NCI-H345 treated with DMSO at 0.1 percent for 48 hours (cell line): ENCODE measurements around the gene KIAA1614.
"Not testable (repeated sequence)": the region's sequence is repeated elsewhere in the genome, so short reads cannot be mapped to it uniquely, and the experiment has no call there.

Source experiments
- DNase-seq: peaks from one replicate; lab custom pipeline; 2025; ENCODE audit not compliant: unreplicated experiment; lab: John Stamatoyannopoulos, UW

The KIAA1614 gene

GRCh38 chr1:180954005-180954800, 41.5 kb downstream of the KIAA1614 start:
- DNase-seq: no peak

GRCh38 chr1:180954801-180955165, 42.1 kb downstream of the KIAA1614 start:
- no peak for DNase-seq

GRCh38 chr1:180956028-180956640, 43.4 kb downstream of the KIAA1614 start:
- DNase-seq: peak; percentile 94

- DNase-seq: not testable (repeated sequence)
Measured at GRCh38 chr1:180959620-180960019, 46.9 kb downstream of the KIAA1614 start.

- no peak for DNase-seq
Measured at GRCh38 chr1:180961622-180962021, 48.9 kb downstream of the KIAA1614 start.

- DNase-seq: peak; percentile 50
Measured at GRCh38 chr1:180962178-180962577, 49.5 kb downstream of the KIAA1614 start.

GRCh38 chr1:180964056-180964455, 51.4 kb downstream of the KIAA1614 start:
- DNase-seq: no peak

GRCh38 chr1:180964595-180964994, 51.9 kb downstream of the KIAA1614 start:
- DNase-seq: peak; percentile 23

- DNase-seq: no peak
Measured at GRCh38 chr1:180966312-180966711, 53.6 kb downstream of the KIAA1614 start.

GRCh38 chr1:180966744-180967536, 54.2 kb downstream of the KIAA1614 start:
- no peak for DNase-seq

- no peak for DNase-seq
Measured at GRCh38 chr1:180967558-180967957, 54.9 kb downstream of the KIAA1614 start.

- DNase-seq: not testable (repeated sequence)
Measured at GRCh38 chr1:180968834-180969233, 56.1 kb downstream of the KIAA1614 start.

- DNase-seq: no peak
Measured at GRCh38 chr1:180969434-180969833, 56.7 kb downstream of the KIAA1614 start.

- no peak for DNase-seq
Measured at GRCh38 chr1:180970333-180971079, 57.8 kb downstream of the KIAA1614 start.

GRCh38 chr1:180971273-180971997, 58.7 kb downstream of the KIAA1614 start:
- no peak for DNase-seq

- DNase-seq: no peak
Measured at GRCh38 chr1:180973369-180973768, 60.7 kb downstream of the KIAA1614 start.

GRCh38 chr1:180974236-180974635, 61.5 kb downstream of the KIAA1614 start:
- DNase-seq: no peak

- no peak for DNase-seq
Measured at GRCh38 chr1:180975551-180975950, 62.9 kb downstream of the KIAA1614 start.

GRCh38 chr1:180976191-180976590, 63.5 kb downstream of the KIAA1614 start:
- DNase-seq: no peak

- DNase-seq: no peak
Measured at GRCh38 chr1:180976732-180977357, 64.1 kb downstream of the KIAA1614 start.
